ENCODE results near the gene C8A. TPM values are rescaled to one million over a fixed set of nuclear protein-coding genes. Genes with fewer than 3 reads are reported as not detected.

C8A gene
- total and polyA plus RNA-seq, 2 of the 13 experiments (the other 11 are each of a cell fraction or from before 2014, with no cell fraction given): 10.5 to 15.0 TPM

- TF ChIP-seq FOXP4 (CRISPR knock-in tag; IDR thresholded peaks at IDR 0.05): peak; percentile 65
- TF ChIP-seq SP4 (CRISPR knock-in tag; IDR thresholded peaks at IDR 0.05): 0 out of 2 replicates have a peak, but pooled peaks have one; percentile 31
- TF ChIP-seq HNF4A (CRISPR knock-in tag; IDR thresholded peaks at IDR 0.05): peak; percentile 79
- TF ChIP-seq, protein P1, sequence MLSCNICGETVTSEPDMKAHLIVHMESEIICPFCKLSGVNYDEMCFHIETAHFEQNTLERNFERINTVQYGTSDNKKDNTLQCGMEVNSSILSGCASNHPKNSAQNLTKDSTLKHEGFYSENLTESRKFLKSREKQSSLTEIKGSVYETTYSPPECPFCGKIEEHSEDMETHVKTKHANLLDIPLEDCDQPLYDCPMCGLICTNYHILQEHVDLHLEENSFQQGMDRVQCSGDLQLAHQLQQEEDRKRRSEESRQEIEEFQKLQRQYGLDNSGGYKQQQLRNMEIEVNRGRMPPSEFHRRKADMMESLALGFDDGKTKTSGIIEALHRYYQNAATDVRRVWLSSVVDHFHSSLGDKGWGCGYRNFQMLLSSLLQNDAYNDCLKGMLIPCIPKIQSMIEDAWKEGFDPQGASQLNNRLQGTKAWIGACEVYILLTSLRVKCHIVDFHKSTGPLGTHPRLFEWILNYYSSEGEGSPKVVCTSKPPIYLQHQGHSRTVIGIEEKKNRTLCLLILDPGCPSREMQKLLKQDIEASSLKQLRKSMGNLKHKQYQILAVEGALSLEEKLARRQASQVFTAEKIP (CRISPR knock-in tag; IDR thresholded peaks at IDR 0.05; ENCODE audit: borderline replicate concordance): no peak
- TF ChIP-seq ATF4 (CRISPR knock-in tag; IDR thresholded peaks at IDR 0.05): peak in 1 of 2 experiments; percentile 97; a peak in 2 of 4 replicates
- peak; percentile 78; the same call in 1 of the 2 replicates for TF ChIP-seq FOXO1 (CRISPR knock-in tag; IDR thresholded peaks at IDR 0.05)
- peak; percentile 82; the same call in 1 of the 2 replicates for TF ChIP-seq NCOR1 (IDR thresholded peaks at IDR 0.05; ENCODE audit: borderline replicate concordance, low read length)
- 0 out of 2 replicates have a peak, but pooled peaks have one; percentile 58 for TF ChIP-seq FOXJ3 (CRISPR knock-in tag; IDR thresholded peaks at IDR 0.05; ENCODE audit: borderline replicate concordance)
- peak; percentile 56; the same call in 1 of the 2 replicates for TF ChIP-seq TFE3 (CRISPR knock-in tag; IDR thresholded peaks at IDR 0.05)
- TF ChIP-seq HMG20A (CRISPR knock-in tag; IDR thresholded peaks at IDR 0.05; ENCODE audit: borderline replicate concordance): peak; percentile 57; the same call in 1 of the 2 replicates
- TF ChIP-seq REPIN1 (CRISPR knock-in tag; IDR thresholded peaks at IDR 0.05; ENCODE audit: borderline replicate concordance, low read depth): no peak
- TF ChIP-seq, protein P2, sequence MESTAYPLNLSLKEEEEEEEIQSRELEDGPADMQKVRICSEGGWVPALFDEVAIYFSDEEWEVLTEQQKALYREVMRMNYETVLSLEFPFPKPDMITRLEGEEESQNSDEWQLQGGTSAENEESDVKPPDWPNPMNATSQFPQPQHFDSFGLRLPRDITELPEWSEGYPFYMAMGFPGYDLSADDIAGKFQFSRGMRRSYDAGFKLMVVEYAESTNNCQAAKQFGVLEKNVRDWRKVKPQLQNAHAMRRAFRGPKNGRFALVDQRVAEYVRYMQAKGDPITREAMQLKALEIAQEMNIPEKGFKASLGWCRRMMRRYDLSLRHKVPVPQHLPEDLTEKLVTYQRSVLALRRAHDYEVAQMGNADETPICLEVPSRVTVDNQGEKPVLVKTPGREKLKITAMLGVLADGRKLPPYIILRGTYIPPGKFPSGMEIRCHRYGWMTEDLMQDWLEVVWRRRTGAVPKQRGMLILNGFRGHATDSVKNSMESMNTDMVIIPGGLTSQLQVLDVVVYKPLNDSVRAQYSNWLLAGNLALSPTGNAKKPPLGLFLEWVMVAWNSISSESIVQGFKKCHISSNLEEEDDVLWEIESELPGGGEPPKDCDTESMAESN (CRISPR knock-in tag; conservative IDR thresholded peaks at IDR 0.05): 0 out of 2 replicates have a peak, but pooled peaks have one; percentile 31
- TF ChIP-seq TSC22D2 (CRISPR knock-in tag; IDR thresholded peaks at IDR 0.05; ENCODE audit: borderline replicate concordance): peak; percentile 20; the same call in 1 of the 2 replicates
- peak; percentile 90; the same call in 1 of the 2 replicates for TF ChIP-seq THRA (CRISPR knock-in tag; IDR thresholded peaks at IDR 0.05; ENCODE audit: borderline replicate concordance)
- TF ChIP-seq ZBTB26 (CRISPR knock-in tag; IDR thresholded peaks at IDR 0.05; ENCODE audit: borderline replicate concordance): 0 out of 2 replicates have a peak, but pooled peaks have one; percentile 44
Observed at GRCh38 chr1:56911098-56911938, 56.7 kb downstream of the C8A start (continued).

All from HepG2 (cell line).